Mucosa of gallbladder (tissue), 1 donor: ENCODE results near the gene FABP3. TPM values are rescaled to one million over a fixed set of nuclear protein-coding genes. Genes with fewer than 3 reads are reported as not detected.

Experiments used
- total RNA-seq: library from RNA; stranded (reverse); gene quantifications from one replicate; pipeline ENCODE4 v1.2.1, GENCODE V29; 2021
- donor health status: DM: no; HTN: no; CAD: no.

The FABP3 gene
- total RNA-seq, 1 donor from 2014 or later = 13.3 TPM

Other genes with a start within 250 kb of the FABP3 start
- gene NKAIN1, start 133.2 kb downstream of the FABP3 start, total RNA-seq = 0.14 TPM
- 28.4 TPM for gene SNRNP40, start 76.3 kb downstream of the FABP3 start, total RNA-seq
- 19.7 TPM for gene ZCCHC17, start 76.0 kb downstream of the FABP3 start, total RNA-seq
- gene SERINC2, start 40.1 kb upstream of the FABP3 start, total RNA-seq = 122 TPM
- gene TINAGL1, start 203.4 kb upstream of the FABP3 start, total RNA-seq = 169 TPM
- gene HCRTR1, start 244.6 kb upstream of the FABP3 start, total RNA-seq = not detected